SW480 (cell line): ENCODE measurements around the gene HCN2.

Source experiments
- DNase-seq: peaks from one replicate; pipeline ENCODE4 v3.0.0-alpha.2; 2016; ENCODE audit warnings: low spot score

The HCN2 gene

GRCh38 chr19:657611-658010 is 67.9 kb downstream of the HCN2 start:
- DNase-seq, result no peak

DNA sequence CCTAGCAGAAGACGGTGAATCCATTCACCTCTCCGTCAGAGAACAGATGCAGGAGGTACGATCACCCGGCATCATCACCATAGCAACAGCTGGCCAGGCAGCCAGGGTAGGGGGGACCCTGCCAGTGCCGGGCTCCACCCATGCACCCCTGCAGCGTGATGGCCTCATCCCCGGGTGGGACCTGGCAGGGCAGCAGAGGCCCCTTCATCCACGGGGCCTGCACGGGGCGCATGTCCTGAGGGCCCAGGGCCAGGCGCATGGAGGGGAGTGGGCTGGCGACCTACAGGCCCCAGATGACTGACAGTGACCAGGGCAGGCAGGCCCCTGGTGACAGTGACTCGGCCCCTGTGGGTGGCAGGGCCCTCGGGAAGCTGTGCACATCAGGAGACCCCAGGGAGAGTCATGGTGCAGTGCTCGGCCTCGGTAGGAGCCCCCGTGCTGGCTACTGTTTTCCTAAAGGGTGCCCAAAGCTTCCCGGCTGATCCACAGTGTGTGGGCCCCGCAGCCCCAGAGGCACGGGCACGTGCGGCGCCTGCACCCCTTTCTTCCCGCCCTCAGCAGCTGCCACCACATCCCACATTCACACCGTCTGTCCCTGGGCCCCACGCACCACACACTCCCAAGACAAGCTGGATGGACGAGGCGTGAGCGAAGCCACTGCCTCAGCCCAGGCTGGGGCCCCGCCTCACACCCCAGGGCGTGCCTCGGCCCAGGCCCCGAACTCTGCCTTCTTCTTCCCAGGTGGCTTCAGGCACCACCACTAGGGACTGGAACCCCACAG is 68.6 kb downstream of the HCN2 start:
- DNase-seq, result no peak

DNA sequence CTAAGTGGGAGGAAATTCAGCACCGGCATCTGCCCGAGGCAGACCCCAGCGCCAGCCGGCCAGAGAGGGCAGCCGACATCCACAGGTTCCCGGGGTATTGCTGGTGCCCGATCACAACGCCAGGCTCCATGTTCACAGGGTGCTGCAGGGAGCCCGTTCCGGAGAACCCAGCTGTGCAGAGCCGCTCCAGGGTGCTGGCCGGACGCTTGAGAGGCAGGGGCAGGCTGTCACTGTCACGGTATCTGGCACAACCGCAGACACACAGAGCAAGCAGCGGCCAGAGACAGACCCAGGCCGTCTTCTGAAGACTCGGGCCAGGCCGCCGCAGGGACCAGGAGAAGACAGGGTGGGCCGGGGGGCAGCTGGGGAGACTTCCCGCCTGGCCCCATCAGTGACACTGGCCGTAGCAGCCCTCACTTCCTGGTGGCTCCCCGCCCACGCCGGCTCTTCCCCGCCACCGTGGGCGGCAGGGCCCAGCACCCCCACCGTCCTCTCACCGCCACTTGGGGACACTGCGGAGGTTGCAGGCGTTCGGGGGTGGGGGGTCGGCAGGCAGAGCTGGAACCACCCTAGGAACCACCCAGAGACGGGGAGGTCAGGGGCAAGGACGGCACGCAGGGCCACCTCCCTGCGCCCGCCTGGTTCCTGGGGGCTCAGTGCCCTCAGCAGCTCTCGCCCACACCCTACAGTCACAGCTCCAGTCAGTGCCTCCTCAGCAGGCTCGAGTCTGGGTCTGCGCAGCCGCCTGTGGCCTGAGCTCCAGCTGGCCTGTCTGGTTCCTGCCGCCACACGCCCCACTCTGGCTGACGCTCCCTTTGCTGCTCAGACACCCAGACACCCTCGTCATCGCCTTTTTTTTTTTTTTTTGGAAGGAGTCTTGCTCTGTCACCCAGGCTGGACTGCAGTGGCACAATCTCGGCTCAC is 69.5 kb downstream of the HCN2 start:
- DNase-seq, result no peak

GRCh38 chr19:660793-661426 is 71.2 kb downstream of the HCN2 start:
- no peak for DNase-seq

DNA sequence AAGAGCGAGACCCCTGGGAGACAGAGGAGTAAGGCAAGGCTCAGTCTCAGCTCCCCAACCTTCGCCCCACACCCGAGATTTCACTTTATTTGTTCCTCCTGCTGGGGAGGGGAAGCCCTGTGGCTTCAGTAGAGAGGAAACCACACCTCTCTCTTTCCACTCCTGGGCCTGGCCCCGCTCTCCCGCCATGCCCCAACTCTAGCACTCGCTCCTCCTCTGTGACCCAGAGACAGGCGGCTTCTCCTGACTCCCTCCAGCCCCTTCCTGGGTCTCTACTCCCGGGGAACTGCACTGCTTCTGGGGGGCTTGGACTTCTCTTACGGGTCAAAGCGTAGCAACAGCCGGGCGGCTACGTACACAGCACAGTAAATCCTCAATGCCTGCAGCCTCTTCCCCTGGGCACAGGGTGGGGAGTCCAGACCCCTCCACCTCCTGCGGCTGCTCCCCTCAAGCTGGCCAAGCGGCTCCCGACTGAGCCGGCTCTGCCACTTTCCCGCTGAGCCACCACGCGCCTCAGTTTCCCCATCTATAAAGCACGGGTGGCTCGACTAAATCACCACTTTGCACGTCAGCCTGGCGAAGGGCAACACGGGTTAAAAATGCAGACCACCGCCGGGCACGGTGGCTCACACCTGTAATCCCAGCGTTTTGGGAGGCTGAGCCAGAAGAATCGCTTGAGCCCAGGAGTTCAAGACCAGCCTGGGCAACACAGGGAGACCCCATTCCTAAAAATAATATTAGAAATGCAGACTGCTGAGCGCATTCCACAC is 71.9 kb downstream of the HCN2 start:
- DNase-seq, result no peak

DNA sequence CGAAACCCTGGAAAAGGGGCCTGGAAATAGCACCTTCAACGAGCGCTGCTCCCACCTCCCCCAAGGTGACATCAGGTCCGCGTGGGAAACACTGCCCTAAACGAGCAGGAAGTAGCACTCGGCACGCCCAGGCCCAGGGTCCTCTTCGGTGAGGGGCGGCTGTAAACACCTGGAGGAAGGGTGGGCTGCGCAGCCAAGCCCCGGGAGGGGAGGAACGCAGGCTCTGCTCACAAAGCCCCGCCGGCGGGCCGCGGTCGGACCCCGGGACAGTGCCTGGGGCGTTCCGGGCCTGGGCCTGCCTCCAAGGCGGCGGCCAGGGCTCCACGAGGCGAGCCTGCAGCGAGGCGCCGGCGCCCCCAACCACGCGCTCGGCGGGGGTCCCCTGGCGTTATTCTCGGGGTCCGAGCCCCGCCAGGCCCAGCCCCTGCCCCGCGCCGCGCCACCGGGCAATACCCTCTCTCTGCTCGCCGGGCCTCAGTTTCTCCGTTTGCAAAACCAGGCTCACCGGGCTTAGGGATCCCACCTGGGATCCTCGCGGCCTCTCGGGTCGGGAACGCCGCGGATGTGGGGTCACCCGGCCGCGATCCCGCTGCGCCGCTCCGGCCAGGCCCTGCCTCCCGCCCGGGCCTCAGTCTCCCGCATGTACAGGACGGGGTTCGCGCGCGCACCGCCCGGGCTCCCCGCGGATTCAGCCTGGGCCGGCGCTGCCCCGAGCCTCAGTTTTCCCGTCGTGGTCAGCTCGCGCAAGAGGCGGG is 72.7 kb downstream of the HCN2 start:
- peak; percentile 16 for DNase-seq

- DNase-seq, result peak; percentile 73
These were observed 73.4 kb downstream of the HCN2 start, which contains the start of gene RNF126 for GRCh38 chr19:662962-663681. TSS of gene RNF126 (minus strand) at chr19:663214. CDS start at chr19:663121, 93 bp downstream.

- DNase-seq, result no peak
These were observed 74.0 kb downstream of the HCN2 start for GRCh38 chr19:663682-664117.

DNA sequence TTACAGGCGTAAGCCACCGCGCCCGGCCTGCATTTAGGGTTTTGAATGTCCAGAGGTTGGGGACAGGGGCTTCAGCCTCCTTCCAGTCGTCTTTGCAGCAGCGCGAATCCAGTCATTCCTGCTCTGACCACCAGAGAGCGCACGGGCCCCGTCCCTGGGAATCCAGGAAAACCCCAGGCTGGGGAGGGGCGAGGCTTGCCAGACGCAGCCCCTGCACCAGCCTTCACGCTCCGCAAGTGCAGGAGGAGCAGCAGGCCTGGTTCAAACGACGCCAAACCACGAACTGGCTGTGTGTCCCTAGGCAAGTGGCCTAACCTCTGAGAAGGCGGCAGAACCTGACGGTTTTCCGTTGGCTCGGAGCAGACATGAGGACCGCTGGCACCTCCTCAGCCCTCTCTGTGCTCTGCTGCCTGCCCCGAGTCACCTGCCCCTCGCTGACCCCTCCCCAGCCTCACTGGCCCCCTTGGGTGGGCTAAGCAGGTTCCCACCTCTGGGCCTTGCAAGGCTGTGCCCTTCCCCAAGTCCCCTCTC is 75.3 kb downstream of the HCN2 start:
- DNase-seq, result peak; percentile 56
